Measurements from ENCODE around the gene SLC35F1. TPM values are rescaled to one million over a fixed set of nuclear protein-coding genes. Genes with fewer than 3 reads are reported as not detected.

Gene SLC35F1
- polyA plus RNA-seq, 1 donor from 2014 or later, result 35.1 TPM

GRCh38 chr6:118148561-118148960, 241.5 kb downstream of the SLC35F1 start:
- Histone ChIP-seq H3K9me3 (ENCODE audit: low read length) (no peaks in the 10 kb centered on the region), H3K36me3 (ENCODE audit: insufficient read depth, low read length) (no peaks in the 10 kb centered on the region), H3K9ac (ENCODE audit: low read length) (peak overlapping the region; percentile 35), H2AFZ (ENCODE audit: low read depth, low read length) (no peak overlapping the region), H3K27ac (ENCODE audit: low read length) (peak overlapping the region; percentile 81), H4K20me1 (ENCODE audit: insufficient read depth) (no peaks in the 10 kb centered on the region), H3K27me3 (ENCODE audit: insufficient read depth, low read depth, low read length) (no peaks in the 10 kb centered on the region), H3K4me3 (ENCODE audit: low read length) (peak overlapping the region; percentile 51), H3F3A (ENCODE audit: insufficient read depth, low read length, poor library complexity, severe bottlenecking) (no peaks in the 10 kb centered on the region), H3K4me2 (ENCODE audit: low read length) (peak overlapping the region; percentile 36), H3K79me2 (replicated peaks; ENCODE audit: insufficient read depth, low read length) (no peaks in the 10 kb centered on the region), H3K9me2 (ENCODE audit: insufficient read depth, low read length) (no peaks in the 10 kb centered on the region)
- no peak for TF ChIP-seq TAF1 (IDR thresholded peaks at IDR 0.05; ENCODE audit: low read depth)
- no peak for TF ChIP-seq RAD21 (conservative IDR thresholded peaks at IDR 0.05)
- no peak for TF ChIP-seq SMC3 (conservative IDR thresholded peaks at IDR 0.05; ENCODE audit: poor library complexity)
- TF ChIP-seq POLR2AphosphoS5 (IDR thresholded peaks at IDR 0.05), result no peak
- no peak for TF ChIP-seq EZH2 (IDR thresholded peaks at IDR 0.05; ENCODE audit: borderline replicate concordance, insufficient read depth, low read length, poor library complexity, severe bottlenecking)
- TF ChIP-seq EP300 (conservative IDR thresholded peaks at IDR 0.05; ENCODE audit: poor library complexity, severe bottlenecking), result no peak
- TF ChIP-seq REST (IDR thresholded peaks at IDR 0.05; ENCODE audit: borderline replicate concordance), result no peak
- TF ChIP-seq CTCF (IDR thresholded peaks at IDR 0.05; ENCODE audit: poor library complexity, severe bottlenecking), result no peak
- no peak for TF ChIP-seq MXI1 (conservative IDR thresholded peaks at IDR 0.05; ENCODE audit: poor library complexity, severe bottlenecking)

- Histone ChIP-seq H4K20me1 (ENCODE audit: insufficient read depth) (no peaks in the 10 kb centered on the region), H3K9ac (ENCODE audit: low read length) (no peak overlapping the region), H2AFZ (ENCODE audit: low read depth, low read length) (no peak overlapping the region), H3K27ac (ENCODE audit: low read length) (no peak overlapping the region), H3K4me2 (ENCODE audit: low read length) (no peak overlapping the region), H3K79me2 (replicated peaks; ENCODE audit: insufficient read depth, low read length) (no peaks in the 10 kb centered on the region), H3K9me2 (ENCODE audit: insufficient read depth, low read length) (no peaks in the 10 kb centered on the region), H3K4me3 (ENCODE audit: low read length) (no peak overlapping the region), H3K36me3 (ENCODE audit: insufficient read depth, low read length) (peaks cover 5% of the 10 kb centered on the region), H3F3A (ENCODE audit: insufficient read depth, low read length, poor library complexity, severe bottlenecking) (no peaks in the 10 kb centered on the region), H3K27me3 (ENCODE audit: insufficient read depth, low read depth, low read length) (no peaks in the 10 kb centered on the region), H3K9me3 (ENCODE audit: low read length) (no peaks in the 10 kb centered on the region)
- TF ChIP-seq POLR2AphosphoS5 (IDR thresholded peaks at IDR 0.05) (no peak), EZH2 (IDR thresholded peaks at IDR 0.05; ENCODE audit: borderline replicate concordance, insufficient read depth, low read length, poor library complexity, severe bottlenecking) (no peak), RAD21 (conservative IDR thresholded peaks at IDR 0.05) (no peak), REST (IDR thresholded peaks at IDR 0.05; ENCODE audit: borderline replicate concordance) (no peak), MXI1 (conservative IDR thresholded peaks at IDR 0.05; ENCODE audit: poor library complexity, severe bottlenecking) (no peak), SMC3 (conservative IDR thresholded peaks at IDR 0.05; ENCODE audit: poor library complexity) (no peak), EP300 (conservative IDR thresholded peaks at IDR 0.05; ENCODE audit: poor library complexity, severe bottlenecking) (no peak), CTCF (IDR thresholded peaks at IDR 0.05; ENCODE audit: poor library complexity, severe bottlenecking) (no peak), TAF1 (IDR thresholded peaks at IDR 0.05; ENCODE audit: low read depth) (no peak)
Measured at GRCh38 chr6:118152524-118152923, 245.5 kb downstream of the SLC35F1 start.

All from neural cell (in vitro differentiated cells).